ENCODE data around the gene AXL.

DNA sequence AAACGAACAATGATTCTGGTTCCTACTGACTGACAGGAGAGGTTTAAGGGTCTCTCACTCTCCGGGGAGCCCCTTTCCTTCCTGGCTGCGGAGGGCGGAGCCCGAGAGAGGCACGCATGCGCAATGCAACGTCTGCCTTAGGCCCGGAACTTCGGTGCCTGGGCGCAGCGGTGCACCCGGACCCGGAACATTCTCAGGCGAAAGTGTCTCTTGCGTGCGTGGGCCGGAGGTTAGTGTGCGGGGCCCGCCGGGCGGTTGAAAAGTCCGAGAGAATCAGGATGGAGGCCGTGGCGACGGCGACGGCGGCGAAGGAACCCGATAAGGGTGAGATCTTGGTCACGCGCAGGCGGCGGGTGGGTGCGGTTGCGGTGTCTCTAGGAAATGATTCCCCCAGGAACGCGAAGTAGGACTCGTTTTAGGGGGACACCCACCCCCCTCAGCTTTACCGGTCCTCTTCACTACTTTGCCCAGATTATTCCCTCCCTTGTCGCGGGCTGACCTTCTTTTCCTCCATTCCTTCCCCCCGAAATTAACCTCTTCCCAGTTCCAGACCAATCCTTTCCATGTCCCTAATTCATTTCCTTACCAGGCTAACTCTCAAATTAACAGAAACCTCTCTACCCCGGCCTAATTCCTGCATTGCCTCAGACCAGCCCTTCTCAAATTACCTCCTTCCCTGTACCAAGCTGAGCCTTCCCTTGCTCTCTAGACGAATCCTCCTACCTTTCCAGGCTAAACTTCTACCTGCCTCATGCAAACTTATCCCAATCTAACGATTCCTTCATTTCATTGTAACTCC lies 91.2 kb downstream of the AXL start, which contains the start of gene CCDC97:
- TF ChIP-seq, protein P1, sequence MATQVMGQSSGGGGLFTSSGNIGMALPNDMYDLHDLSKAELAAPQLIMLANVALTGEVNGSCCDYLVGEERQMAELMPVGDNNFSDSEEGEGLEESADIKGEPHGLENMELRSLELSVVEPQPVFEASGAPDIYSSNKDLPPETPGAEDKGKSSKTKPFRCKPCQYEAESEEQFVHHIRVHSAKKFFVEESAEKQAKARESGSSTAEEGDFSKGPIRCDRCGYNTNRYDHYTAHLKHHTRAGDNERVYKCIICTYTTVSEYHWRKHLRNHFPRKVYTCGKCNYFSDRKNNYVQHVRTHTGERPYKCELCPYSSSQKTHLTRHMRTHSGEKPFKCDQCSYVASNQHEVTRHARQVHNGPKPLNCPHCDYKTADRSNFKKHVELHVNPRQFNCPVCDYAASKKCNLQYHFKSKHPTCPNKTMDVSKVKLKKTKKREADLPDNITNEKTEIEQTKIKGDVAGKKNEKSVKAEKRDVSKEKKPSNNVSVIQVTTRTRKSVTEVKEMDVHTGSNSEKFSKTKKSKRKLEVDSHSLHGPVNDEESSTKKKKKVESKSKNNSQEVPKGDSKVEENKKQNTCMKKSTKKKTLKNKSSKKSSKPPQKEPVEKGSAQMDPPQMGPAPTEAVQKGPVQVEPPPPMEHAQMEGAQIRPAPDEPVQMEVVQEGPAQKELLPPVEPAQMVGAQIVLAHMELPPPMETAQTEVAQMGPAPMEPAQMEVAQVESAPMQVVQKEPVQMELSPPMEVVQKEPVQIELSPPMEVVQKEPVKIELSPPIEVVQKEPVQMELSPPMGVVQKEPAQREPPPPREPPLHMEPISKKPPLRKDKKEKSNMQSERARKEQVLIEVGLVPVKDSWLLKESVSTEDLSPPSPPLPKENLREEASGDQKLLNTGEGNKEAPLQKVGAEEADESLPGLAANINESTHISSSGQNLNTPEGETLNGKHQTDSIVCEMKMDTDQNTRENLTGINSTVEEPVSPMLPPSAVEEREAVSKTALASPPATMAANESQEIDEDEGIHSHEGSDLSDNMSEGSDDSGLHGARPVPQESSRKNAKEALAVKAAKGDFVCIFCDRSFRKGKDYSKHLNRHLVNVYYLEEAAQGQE (IDR thresholded peaks at IDR 0.05) = peak; percentile 42
- TF ChIP-seq, protein P2, sequence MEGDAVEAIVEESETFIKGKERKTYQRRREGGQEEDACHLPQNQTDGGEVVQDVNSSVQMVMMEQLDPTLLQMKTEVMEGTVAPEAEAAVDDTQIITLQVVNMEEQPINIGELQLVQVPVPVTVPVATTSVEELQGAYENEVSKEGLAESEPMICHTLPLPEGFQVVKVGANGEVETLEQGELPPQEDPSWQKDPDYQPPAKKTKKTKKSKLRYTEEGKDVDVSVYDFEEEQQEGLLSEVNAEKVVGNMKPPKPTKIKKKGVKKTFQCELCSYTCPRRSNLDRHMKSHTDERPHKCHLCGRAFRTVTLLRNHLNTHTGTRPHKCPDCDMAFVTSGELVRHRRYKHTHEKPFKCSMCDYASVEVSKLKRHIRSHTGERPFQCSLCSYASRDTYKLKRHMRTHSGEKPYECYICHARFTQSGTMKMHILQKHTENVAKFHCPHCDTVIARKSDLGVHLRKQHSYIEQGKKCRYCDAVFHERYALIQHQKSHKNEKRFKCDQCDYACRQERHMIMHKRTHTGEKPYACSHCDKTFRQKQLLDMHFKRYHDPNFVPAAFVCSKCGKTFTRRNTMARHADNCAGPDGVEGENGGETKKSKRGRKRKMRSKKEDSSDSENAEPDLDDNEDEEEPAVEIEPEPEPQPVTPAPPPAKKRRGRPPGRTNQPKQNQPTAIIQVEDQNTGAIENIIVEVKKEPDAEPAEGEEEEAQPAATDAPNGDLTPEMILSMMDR (IDR thresholded peaks at IDR 0.05; ENCODE audit: low read depth, low read length, missing input control) = no peak
- TF ChIP-seq TAF1 (conservative IDR thresholded peaks at IDR 0.05) (no peak), JUND (IDR thresholded peaks at IDR 0.05) (peak in 1 of 2 donors; percentile 33), HNF4A (conservative IDR thresholded peaks at IDR 0.05) (no peak), SP1 (IDR thresholded peaks at IDR 0.05) (no peak), ZBTB33 (IDR thresholded peaks at IDR 0.05) (peak; percentile 65)

All from liver (tissue), 3 donors.